D341Med (cell line): Measurements from ENCODE around the gene RAP1GAP2.
A peak's percentile ranks its signal among the peaks of the same experiment; 100 is the strongest.
"Not testable (repeated sequence)": the region's sequence is repeated elsewhere in the genome, so short reads cannot be mapped to it uniquely, and the experiment has no call there.

Source experiments
- DNase-seq: peaks from one replicate; pipeline ENCODE4 v3.0.0; 2012; ENCODE audit warnings: low spot score

The RAP1GAP2 gene

DNA sequence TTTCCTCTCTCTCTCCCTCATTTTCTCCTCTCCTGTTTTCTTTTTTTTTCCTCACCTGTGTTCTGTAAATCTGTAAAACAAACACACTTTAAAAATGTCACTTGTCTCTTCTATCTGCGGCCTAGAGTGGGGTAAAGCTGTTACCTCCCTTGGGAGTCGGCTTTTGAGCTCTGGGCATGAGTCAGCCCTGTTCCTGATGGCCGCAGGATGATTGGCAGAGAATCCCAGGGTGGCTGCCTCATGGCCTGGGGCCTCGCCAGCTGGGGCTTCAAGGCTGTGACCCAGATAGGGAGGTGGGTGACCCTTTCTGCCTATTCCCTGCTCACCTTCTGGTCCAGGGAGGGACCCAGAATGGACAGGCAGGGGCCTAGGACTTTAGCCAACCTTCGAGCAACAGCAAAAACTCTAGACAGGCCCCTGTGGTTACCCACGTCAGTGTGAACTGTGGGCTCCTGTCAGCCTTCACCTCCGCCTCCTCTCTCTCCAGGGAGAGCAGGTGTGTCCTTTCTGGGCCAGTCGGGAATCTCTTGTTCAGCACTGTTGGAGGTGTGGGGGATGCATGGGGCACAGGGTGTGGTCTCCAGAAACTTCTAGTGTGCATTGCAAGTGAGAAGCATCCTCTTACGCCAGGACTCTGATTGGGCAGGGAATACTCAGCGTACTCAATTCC is 87.4 kb downstream of the RAP1GAP2 start:
- peak; percentile 69 for DNase-seq

DNA sequence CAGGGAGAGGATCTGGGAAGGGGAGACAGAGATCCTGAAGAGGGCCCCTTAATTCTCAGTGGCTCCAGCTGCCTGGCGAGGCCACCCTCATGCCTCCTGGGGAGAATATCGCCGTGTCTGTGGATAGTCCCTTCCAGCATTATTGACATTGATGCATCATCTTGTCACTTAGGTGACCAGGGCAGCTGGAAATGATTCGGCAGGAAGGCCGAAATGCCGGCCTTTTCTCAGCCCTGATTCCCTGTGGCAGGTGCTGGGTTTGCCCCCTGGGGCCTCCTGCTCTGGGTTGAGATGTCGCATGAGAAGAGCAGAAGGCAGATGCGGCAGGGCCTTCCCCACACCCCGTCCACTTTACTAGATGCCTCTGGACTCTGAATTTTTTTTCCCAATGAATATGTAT is 89.5 kb downstream of the RAP1GAP2 start:
- DNase-seq, result no peak

DNA sequence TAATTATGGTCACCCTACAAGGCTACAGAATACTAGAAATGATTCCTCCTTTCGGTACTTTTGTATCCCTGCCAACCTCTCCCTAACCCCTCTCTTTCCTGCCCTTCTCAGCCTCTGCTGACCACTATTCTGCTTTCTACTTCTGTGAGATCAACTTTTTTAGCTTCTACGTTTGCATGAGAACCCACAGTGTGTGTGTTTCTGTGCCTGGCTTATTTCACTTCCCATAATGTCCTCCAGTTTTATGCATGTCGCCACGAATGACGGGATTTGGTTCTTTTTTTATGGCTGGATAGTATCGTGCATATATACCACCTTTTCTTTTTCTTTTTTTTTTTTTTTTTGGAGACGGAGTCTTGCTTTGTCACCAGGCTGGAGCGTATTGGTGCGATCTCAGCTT is 92.1 kb downstream of the RAP1GAP2 start:
- no peak for DNase-seq

GRCh38 chr17:2889256-2889655 is 93.0 kb downstream of the RAP1GAP2 start:
- no peak for DNase-seq

- not testable (repeated sequence) for DNase-seq
Observed at GRCh38 chr17:2890778-2891177, 94.5 kb downstream of the RAP1GAP2 start.

GRCh38 chr17:2892305-2892971 is 96.2 kb downstream of the RAP1GAP2 start:
- DNase-seq, result no peak

GRCh38 chr17:2893422-2893914 is 97.2 kb downstream of the RAP1GAP2 start:
- no peak for DNase-seq

- DNase-seq, result no peak
Observed at GRCh38 chr17:2894782-2895181, 98.5 kb downstream of the RAP1GAP2 start.

GRCh38 chr17:2897605-2898004 is 101.4 kb downstream of the RAP1GAP2 start:
- no peak for DNase-seq

DNA sequence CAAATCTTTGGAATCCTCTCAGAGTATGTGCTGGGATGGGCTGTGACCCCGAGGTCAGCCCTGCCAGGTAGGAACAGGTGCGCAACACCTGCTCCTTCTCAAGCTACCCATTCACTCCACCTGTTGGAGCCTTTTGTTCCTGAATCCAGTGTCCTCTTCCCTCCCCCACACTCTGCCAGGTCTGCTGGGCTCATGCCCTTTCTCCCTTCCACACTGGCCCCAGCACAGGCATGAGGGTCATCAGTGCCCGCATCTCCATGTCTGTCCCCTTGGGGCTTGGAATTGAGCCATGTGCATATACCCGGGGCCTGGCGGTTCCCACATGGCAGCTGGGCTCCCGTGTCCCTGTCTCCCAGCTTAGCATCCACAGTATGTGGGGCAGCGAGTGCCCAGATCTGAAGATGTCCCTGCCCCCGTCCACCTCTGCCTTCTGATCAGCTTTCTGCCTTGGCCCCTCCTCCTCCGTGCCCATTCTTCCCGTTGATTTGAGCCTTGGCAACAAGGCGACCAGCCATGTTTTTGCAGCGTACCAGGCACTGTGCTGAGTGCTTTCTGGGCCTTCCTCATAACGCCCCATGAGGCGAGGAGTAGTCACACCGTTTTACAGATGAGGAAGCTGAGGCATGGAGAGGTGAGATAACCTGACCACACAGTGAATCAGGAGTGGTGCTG is 102.2 kb downstream of the RAP1GAP2 start:
- DNase-seq, result no peak

DNA sequence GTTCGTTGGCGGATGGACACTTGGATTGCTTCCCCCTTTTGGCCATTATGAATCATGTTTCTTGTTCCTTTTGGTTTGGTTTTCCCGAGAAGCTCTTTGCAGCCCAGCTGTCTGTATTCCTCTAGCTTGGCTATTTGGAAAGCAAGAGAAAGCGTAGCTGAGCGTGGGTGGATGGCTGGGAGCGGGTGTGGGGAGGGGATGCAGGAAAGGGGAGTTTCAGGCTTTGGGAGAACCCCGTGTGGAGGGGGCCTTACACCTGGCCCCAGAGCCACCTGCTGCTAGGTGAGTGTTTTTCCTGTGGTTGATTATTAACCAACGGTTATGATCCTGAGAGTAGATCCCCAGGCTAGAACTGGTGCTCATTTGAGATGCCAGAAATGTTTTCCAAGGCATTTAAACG is 103.7 kb downstream of the RAP1GAP2 start:
- DNase-seq, result no peak

GRCh38 chr17:2900842-2901241 is 104.6 kb downstream of the RAP1GAP2 start:
- DNase-seq, result no peak

DNA sequence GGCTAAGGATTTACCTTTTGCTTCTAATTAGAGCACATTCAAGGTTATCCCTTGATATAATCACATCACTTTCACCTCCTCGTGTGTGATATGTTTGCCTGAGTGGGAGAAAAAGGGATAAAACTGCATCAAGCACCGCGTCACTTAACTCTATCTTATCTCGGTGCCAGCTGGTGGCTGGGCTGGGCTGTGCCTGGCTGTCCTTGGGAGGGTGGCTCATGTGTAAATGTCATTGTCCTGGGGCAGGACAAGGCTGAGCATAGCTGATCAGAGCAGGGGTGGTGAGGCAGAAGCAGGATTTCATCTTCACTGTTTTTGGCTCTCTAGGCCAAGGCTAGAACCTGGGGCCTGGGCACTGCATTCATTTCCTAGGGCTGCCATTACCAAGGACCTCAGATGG is 105.3 kb downstream of the RAP1GAP2 start:
- no peak for DNase-seq

GRCh38 chr17:2902546-2902945 is 106.3 kb downstream of the RAP1GAP2 start:
- DNase-seq, result no peak

- DNase-seq, result no peak
Observed at GRCh38 chr17:2903193-2903974, 107.1 kb downstream of the RAP1GAP2 start.

DNA sequence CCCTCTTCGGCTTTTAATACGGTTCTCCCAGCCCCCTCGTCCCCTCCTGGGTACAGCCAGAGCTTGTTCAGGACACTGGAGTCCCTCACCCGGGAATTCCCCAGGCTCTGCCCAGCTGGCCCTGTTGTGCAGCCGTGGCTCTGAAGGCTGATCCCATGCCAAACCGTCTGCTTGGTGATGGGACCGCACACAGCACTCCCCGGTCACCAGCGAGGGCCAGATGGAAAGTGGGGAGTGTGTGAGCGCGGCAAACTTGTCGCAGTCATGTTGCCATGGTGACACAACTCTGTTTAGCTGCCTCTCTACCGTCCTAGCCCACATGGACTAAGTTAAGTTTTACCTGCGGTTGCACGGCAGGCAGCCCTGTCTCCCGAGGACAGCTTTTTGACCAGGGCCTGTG is 107.9 kb downstream of the RAP1GAP2 start:
- peak; percentile 62 for DNase-seq

- no peak for DNase-seq
Observed at GRCh38 chr17:2905269-2905668, 109.0 kb downstream of the RAP1GAP2 start.

GRCh38 chr17:2905696-2906501 is 109.7 kb downstream of the RAP1GAP2 start:
- DNase-seq, result no peak

DNA sequence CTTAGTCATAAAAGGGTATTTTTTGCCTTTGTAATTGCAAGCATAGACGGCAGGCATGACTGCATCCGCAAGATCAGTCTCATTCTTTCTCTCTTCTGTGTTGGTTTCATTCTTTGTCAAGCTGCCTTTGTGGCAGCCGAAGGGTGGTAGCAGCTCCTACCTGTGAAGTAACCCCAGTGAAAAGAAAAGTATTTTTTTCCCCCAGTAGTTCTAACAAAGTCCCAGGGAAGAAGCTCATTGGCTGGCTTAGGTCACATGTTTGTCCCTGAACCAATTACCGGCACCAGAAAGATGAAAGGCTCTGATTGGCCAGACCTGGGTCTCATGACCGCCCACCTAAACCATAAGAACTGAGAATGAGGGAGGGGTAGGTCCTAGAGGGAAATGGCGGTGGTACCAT is 110.7 kb downstream of the RAP1GAP2 start:
- DNase-seq, result no peak

GRCh38 chr17:2909175-2909845 is 113.1 kb downstream of the RAP1GAP2 start:
- DNase-seq, result no peak

DNA sequence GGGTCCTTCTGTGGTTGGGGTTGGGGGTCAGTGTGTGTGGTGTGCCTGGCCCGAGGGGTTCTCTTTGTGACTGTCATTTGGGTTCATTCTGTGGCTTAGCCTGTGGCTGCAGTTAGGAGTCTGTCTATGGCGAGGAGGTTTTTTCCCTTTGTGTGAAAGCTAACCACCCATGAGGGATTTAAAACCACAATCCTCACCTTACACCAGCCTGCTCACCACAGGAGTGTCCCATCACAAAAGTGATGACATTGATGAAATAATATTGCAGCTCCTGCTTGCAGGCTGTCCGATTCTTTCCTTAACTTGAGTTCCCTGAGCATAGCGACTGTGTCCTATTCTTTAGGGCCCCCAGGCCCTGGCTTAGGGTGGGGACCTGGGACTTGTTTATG is 113.6 kb downstream of the RAP1GAP2 start:
- DNase-seq, result no peak
